ENCODE measurements around the gene STAT3. TPM values are rescaled to one million over a fixed set of nuclear protein-coding genes. Genes with fewer than 3 reads are reported as not detected.

STAT3 gene
- total and polyA plus RNA-seq, 2 of the 13 experiments (the other 11 are each of a cell fraction or from before 2014, with no cell fraction given) = 61.8 to 62.4 TPM

- H4K20me1 ChIP-seq (ENCODE audit: insufficient read depth, low read length) = no peaks in the 10 kb centered on the region; the same call in 1 of the 2 replicates
- CTCF ChIA-PET (ENCODE audit: low intra/inter-chr PET ratio, low total read pairs) = no interaction called here
- no TSS peak for BruUV-seq (replicated peaks)
- peak; percentile 17 for ATAC-seq
- H3K27me3 ChIP-seq (ENCODE audit: control insufficient read depth in 1 of 2, insufficient read depth in 2 of 2, low read length in 2 of 2) = peaks cover 0 to 9% of the 10 kb centered on the region in 2 experiments; a peak in 2 of 5 replicates
- in situ Hi-C loops (cut with HindIII; ENCODE audit: extremely low pct_ligation_motif_present, low pct_unique_long_range_greater_than_20kb) (no loop called here), intact Hi-C loops (cut with micrococcal nuclease; ENCODE audit: unreplicated experiment) (loop anchor here (1.0 kb wide), 1 partner anchor 8 kb away; no protein-coding TSS in a partner anchor)
- H3K9me3 ChIP-seq (ENCODE audit: low read length) = no peaks in the 10 kb centered on the region
- no peak for FAIRE-seq
- H3K4me3 ChIP-seq (replicated peaks in 1 of 3; ENCODE audit: insufficient read depth in 1 of 3, low read depth in 2 of 3, low read length in 3 of 3) = peak overlapping the region; percentile 81 to 96 (median 91)
- WGBS (ENCODE audit: low lambda C conversion rate) = under 1% methylated on average over 21 of the region's 82 CpGs
- H2AFZ ChIP-seq (ENCODE audit: low read length) = no peak overlapping the region
- H3K4me2 ChIP-seq (ENCODE audit: low read depth, low read length) = peak overlapping the region; percentile 97
- H3K4me1 ChIP-seq (ENCODE audit: insufficient read depth, low read length) = peaks cover 66% of the 10 kb centered on the region
- H3K9ac ChIP-seq (ENCODE audit: insufficient read depth, low read depth, low read length) = peak overlapping the region; percentile 92
- H3K27ac ChIP-seq (ENCODE audit: extremely low read length, insufficient read depth, low read length) = peak overlapping the region; percentile 58
- POLR2A ChIA-PET = interaction anchor here (1.0 to 3.6 kb wide), 5 partner anchors 13 to 82 kb away, joined by 3 to 21 read pairs (median 4); partner anchors contain the start of genes GHDC and STAT5A
- no peak for DNase-seq (ENCODE audit: low spot score)
- H3K36me3 ChIP-seq (replicated peaks in 1 of 2; ENCODE audit: control insufficient read depth in 1 of 2, insufficient read depth in 2 of 2, low read length in 2 of 2) = no peaks in the 10 kb centered on the region
- H3K79me2 ChIP-seq (ENCODE audit: insufficient read depth, low read length) = peaks cover 50% of the 10 kb centered on the region
- TF ChIP-seq IKZF4 (CRISPR knock-in tag; IDR thresholded peaks at IDR 0.05; ENCODE audit: borderline replicate concordance, low read depth, not compliant biosample characterization) = no peak
- TF ChIP-seq KDM3A (CRISPR knock-in tag; IDR thresholded peaks at IDR 0.05; ENCODE audit: low read depth) = no peak
- TF ChIP-seq SOX6 (IDR thresholded peaks at IDR 0.05) = no peak
- TF ChIP-seq SOX6 (CRISPR knock-in tag; IDR thresholded peaks at IDR 0.05) = 0 out of 2 replicates have a peak, but pooled peaks have one; percentile 12
- no peak for TF ChIP-seq CENPX (CRISPR knock-in tag; IDR thresholded peaks at IDR 0.05)
- no peak for TF ChIP-seq FOXK1 (CRISPR knock-in tag; IDR thresholded peaks at IDR 0.05; ENCODE audit: borderline replicate concordance, low read depth)
- TF ChIP-seq UBTF (CRISPR knock-in tag; IDR thresholded peaks at IDR 0.05) = no peak
- no peak for TF ChIP-seq SIX4 (CRISPR knock-in tag; IDR thresholded peaks at IDR 0.05)
- TF ChIP-seq HNF1B (CRISPR knock-in tag; IDR thresholded peaks at IDR 0.05) = peak; percentile 65; the same call in 1 of the 2 replicates
- TF ChIP-seq KDM5A (IDR thresholded peaks at IDR 0.05; ENCODE audit: borderline replicate concordance, low read length) = no peak
- no peak for TF ChIP-seq SCMH1 (CRISPR knock-in tag; IDR thresholded peaks at IDR 0.05; ENCODE audit: borderline replicate concordance)
- TF ChIP-seq GZF1 (CRISPR knock-in tag; IDR thresholded peaks at IDR 0.05) = no peak
- peak; percentile 87 for TF ChIP-seq YY1 (IDR thresholded peaks at IDR 0.05; ENCODE audit: insufficient read depth, insufficient replicate concordance, low read depth, low read length)
- TF ChIP-seq SAFB2 (CRISPR knock-in tag; IDR thresholded peaks at IDR 0.05; ENCODE audit: borderline replicate concordance, low read depth) = no peak
- TF ChIP-seq ZNF17 (CRISPR knock-in tag; IDR thresholded peaks at IDR 0.05) = no peak
- no peak; the same call in 1 of the 2 replicates for TF ChIP-seq SP4 (CRISPR knock-in tag; IDR thresholded peaks at IDR 0.05)
- peak; percentile 79 for TF ChIP-seq ARID2 (CRISPR knock-in tag; IDR thresholded peaks at IDR 0.05; ENCODE audit: borderline replicate concordance)
- no peak for TF ChIP-seq ZNF205 (CRISPR knock-in tag; IDR thresholded peaks at IDR 0.05)
- no peak for TF ChIP-seq GTF3A (CRISPR knock-in tag; conservative IDR thresholded peaks at IDR 0.05)
- no peak; the same call in 1 of the 2 replicates for TF ChIP-seq HCFC1 (IDR thresholded peaks at IDR 0.05; ENCODE audit: low read depth, low read length)
- 0 out of 2 replicates have a peak, but pooled peaks have one; percentile 8 for TF ChIP-seq TMF1 (CRISPR knock-in tag; IDR thresholded peaks at IDR 0.05; ENCODE audit: low read depth)
These were observed 112.5 kb downstream of the STAT3 start for GRCh38 chr17:42275527-42276358.
